ENCODE measurements around the gene MYADM.
"Not testable (repeated sequence)": the region's sequence is repeated elsewhere in the genome, so short reads cannot be mapped to it uniquely, and the experiment has no call there.

MYADM gene

DNA sequence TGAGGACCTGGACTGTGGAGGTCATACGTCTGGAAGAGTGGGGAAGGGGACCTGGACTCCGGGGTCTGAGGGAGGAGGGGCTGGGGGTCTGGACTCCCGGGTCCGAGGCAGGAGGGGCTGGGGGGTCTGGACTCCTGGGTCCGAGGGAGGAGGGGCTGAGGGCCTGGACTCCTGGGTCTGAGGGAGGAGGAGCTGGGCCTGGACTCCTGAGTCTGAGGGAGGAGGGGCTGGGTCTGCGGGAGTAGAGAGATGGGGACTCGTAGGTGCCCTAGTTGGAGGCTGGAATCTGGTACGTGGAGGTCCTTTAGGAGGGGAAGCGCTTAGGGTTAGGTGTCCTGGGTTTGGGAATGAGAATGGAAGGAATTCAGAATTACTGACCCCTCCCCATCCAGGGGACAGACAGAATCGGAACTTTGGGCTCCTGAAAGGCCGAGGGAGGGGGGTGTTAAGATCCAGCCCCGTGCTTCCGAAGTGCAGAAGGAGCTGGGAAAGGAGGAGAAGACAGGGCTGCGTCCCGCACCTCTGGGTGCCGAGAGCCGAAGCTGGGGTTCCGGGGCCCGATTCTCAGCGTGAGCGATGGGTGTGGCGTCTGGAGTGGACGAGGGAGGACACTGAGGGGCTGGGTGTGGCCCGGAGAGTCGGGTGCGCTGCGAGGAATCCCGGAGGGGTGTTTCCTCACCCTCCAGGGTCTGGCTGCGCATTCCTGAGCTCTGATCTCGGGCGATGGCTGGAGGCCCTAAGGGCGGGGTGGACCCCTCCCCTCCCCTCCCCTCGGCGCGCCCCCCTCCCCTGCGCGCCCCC is 608 bp downstream of the MYADM start:
- peak in 1 of 3 donors; percentile 32 for DNase-seq
- peaks cover 5 to 52% (median 45%) of the 10 kb centered on the region in 4 experiments for H3K4me1 ChIP-seq (ENCODE audit: control extremely low read depth in 1 of 4, control insufficient read depth in 4 of 4, insufficient read depth in 4 of 4, low read length in 3 of 4)
- 0% methylated on average over 19 of the region's 37 CpGs for WGBS (ENCODE audit: insufficient coverage)

GRCh38 chr19:53868892-53869804 is 1.5 kb downstream of the MYADM start:
- DNase-seq, result peak; percentile 90 to 97 (median 94)

More for the DNA sequence above, 608 bp downstream of the MYADM start:
- H3K9me3 ChIP-seq (ENCODE audit: control extremely low read depth in 1 of 5, control insufficient read depth in 4 of 5, insufficient read depth in 2 of 5, low read depth in 1 of 5, low read length in 4 of 5), result no peaks in the 10 kb centered on the region
- ChIA-PET POLR2A (interaction anchor here (1.1 to 2.4 kb wide), 6 partner anchors 8 to 25 kb away, joined by 3 to 13 read pairs (median 5); no protein-coding TSS in a partner anchor), CTCF (interaction anchor here (1.0 to 2.5 kb wide), 3 partner anchors 14 to 27 kb away, joined by 3 to 12 read pairs (median 3); no protein-coding TSS in a partner anchor)
- no peaks in the 10 kb centered on the region for H3K27me3 ChIP-seq (replicated peaks in 2 of 5; ENCODE audit: control insufficient read depth in 4 of 5, insufficient read depth in 5 of 5, low read length in 4 of 5)
- H3K36me3 ChIP-seq (ENCODE audit: control insufficient read depth in 4 of 4, insufficient read depth in 4 of 4, low read length in 3 of 4), result peaks cover 0 to 18% (median 3%) of the 10 kb centered on the region in 4 experiments
- peak overlapping the region; percentile 75 to 100 (median 96) for H3K4me3 ChIP-seq (ENCODE audit: control insufficient read depth in 1 of 7, extremely low read depth in 1 of 7, insufficient read depth in 4 of 7, low read depth in 2 of 7, low read length in 6 of 7)
- peak overlapping the region; percentile 96 to 99 for H3K27ac ChIP-seq (ENCODE audit: insufficient read depth in 1 of 2, low read depth in 1 of 2, low read length in 2 of 2, poor library complexity in 1 of 2, severe bottlenecking in 2 of 2)

DNA sequence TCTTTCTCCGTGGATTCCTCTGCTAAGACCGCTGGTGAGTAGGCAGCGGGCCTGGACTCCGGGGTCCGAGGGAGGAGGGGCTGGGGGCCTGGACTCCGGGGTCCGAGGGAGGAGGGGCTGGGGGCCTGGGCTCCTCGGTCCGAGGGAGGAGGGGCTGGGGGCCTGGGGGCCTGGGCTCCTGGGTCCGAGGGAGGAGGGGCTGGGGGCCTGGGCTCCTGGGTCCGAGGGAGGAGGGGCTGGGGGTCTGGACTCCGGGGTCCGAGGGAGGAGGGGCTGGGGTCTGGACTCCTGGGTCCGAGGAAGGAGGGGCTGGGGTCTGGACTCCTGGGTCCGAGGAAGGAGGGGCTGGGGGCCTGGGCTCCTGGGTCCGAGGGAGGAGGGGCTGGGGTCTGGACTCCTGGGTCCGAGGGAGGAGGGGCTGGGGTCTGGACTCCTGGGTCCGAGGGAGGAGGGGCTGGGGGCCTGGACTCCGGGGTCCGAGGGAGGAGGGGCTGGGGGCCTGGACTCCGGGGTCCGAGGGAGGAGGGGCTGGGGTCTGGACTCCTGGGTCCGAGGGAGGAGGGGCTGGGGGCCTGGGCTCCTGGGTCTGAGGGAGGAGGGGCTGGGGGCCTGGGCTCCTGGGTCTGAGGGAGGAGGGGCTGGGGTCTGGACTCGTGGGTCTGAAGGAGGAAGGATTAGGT is 2.3 kb downstream of the MYADM start:
- Histone ChIP-seq H3K4me1 (ENCODE audit: control extremely low read depth in 1 of 4, control insufficient read depth in 4 of 4, insufficient read depth in 4 of 4, low read length in 3 of 4) (peaks cover 5 to 63% (median 51%) of the 10 kb centered on the region in 4 experiments), H3K27ac (ENCODE audit: insufficient read depth in 1 of 2, low read depth in 1 of 2, low read length in 2 of 2, poor library complexity in 1 of 2, severe bottlenecking in 2 of 2) (peak overlapping the region; percentile 96 to 99), H3K4me3 (ENCODE audit: control insufficient read depth in 1 of 7, extremely low read depth in 1 of 7, insufficient read depth in 4 of 7, low read depth in 2 of 7, low read length in 6 of 7) (peak overlapping the region; percentile 60 to 100 (median 96)), H3K36me3 (ENCODE audit: control insufficient read depth in 4 of 4, insufficient read depth in 4 of 4, low read length in 3 of 4) (peaks cover 5 to 34% (median 19%) of the 10 kb centered on the region in 4 experiments)
- peak in 1 of 3 donors; percentile 46 for DNase-seq
- ChIA-PET CTCF (interaction anchor here (0.8 to 1.8 kb wide), 4 partner anchors 12 to 62 kb away, joined by 3 to 8 read pairs (median 4); partner anchors contain the start of gene PRKCG), POLR2A (interaction anchor here (1.1 kb wide), 1 partner anchor 13 kb away, joined by 3 read pairs; no protein-coding TSS in a partner anchor)
- not testable (repeated sequence) for H3K27me3 ChIP-seq (replicated peaks in 2 of 5; ENCODE audit: control insufficient read depth in 4 of 5, insufficient read depth in 5 of 5, low read length in 4 of 5); H3K9me3 ChIP-seq (ENCODE audit: control extremely low read depth in 1 of 5, control insufficient read depth in 4 of 5, insufficient read depth in 2 of 5, low read depth in 1 of 5, low read length in 4 of 5)
- 0% methylated on average over 7 of the region's 24 CpGs for WGBS (ENCODE audit: insufficient coverage)

More at GRCh38 chr19:53868892-53869804, 1.5 kb downstream of the MYADM start:
- H3K27me3 ChIP-seq (replicated peaks in 2 of 5; ENCODE audit: control insufficient read depth in 4 of 5, insufficient read depth in 5 of 5, low read length in 4 of 5), result no peaks in the 10 kb centered on the region
- CTCF ChIA-PET, result interaction anchor here (0.7 to 1.1 kb wide), 3 partner anchors 14 to 28 kb away, joined by 3 read pairs; no protein-coding TSS in a partner anchor
- no peaks in the 10 kb centered on the region for H3K9me3 ChIP-seq (ENCODE audit: control extremely low read depth in 1 of 5, control insufficient read depth in 4 of 5, insufficient read depth in 2 of 5, low read depth in 1 of 5, low read length in 4 of 5)
- peak overlapping the region; percentile 75 to 100 (median 96) for H3K4me3 ChIP-seq (ENCODE audit: control insufficient read depth in 1 of 7, extremely low read depth in 1 of 7, insufficient read depth in 4 of 7, low read depth in 2 of 7, low read length in 6 of 7)
- WGBS (ENCODE audit: insufficient coverage), result 0% methylated on average over 61 of the region's 75 CpGs
- H3K27ac ChIP-seq (ENCODE audit: insufficient read depth in 1 of 2, low read depth in 1 of 2, low read length in 2 of 2, poor library complexity in 1 of 2, severe bottlenecking in 2 of 2), result peak overlapping the region; percentile 96 to 99
- H3K36me3 ChIP-seq (ENCODE audit: control insufficient read depth in 4 of 4, insufficient read depth in 4 of 4, low read length in 3 of 4), result peaks cover 5 to 26% (median 11%) of the 10 kb centered on the region in 4 experiments
- POLR2A ChIA-PET, result interaction anchor here (1.1 to 2.2 kb wide), 4 partner anchors 14 to 26 kb away, joined by 3 to 9 read pairs (median 4); no protein-coding TSS in a partner anchor
- peaks cover 5 to 56% (median 47%) of the 10 kb centered on the region in 4 experiments for H3K4me1 ChIP-seq (ENCODE audit: control extremely low read depth in 1 of 4, control insufficient read depth in 4 of 4, insufficient read depth in 4 of 4, low read length in 3 of 4)

GRCh38 chr19:53870485-53870844 is 2.8 kb downstream of the MYADM start:
- Histone ChIP-seq H3K4me1 (ENCODE audit: control extremely low read depth in 1 of 4, control insufficient read depth in 4 of 4, insufficient read depth in 4 of 4, low read length in 3 of 4) (peaks cover 4 to 59% (median 50%) of the 10 kb centered on the region in 4 experiments), H3K27me3 (replicated peaks in 2 of 5; ENCODE audit: control insufficient read depth in 4 of 5, insufficient read depth in 5 of 5, low read length in 4 of 5) (no peaks in the 10 kb centered on the region), H3K36me3 (ENCODE audit: control insufficient read depth in 4 of 4, insufficient read depth in 4 of 4, low read length in 3 of 4) (peaks cover 5 to 37% (median 20%) of the 10 kb centered on the region in 4 experiments), H3K27ac (ENCODE audit: insufficient read depth in 1 of 2, low read depth in 1 of 2, low read length in 2 of 2, poor library complexity in 1 of 2, severe bottlenecking in 2 of 2) (peak overlapping the region; percentile 40 to 99), H3K4me3 (ENCODE audit: control insufficient read depth in 1 of 7, extremely low read depth in 1 of 7, insufficient read depth in 4 of 7, low read depth in 2 of 7, low read length in 6 of 7) (peak overlapping the region in 6 of 7 experiments; percentile 40 to 84 (median 58)), H3K9me3 (ENCODE audit: control extremely low read depth in 1 of 5, control insufficient read depth in 4 of 5, insufficient read depth in 2 of 5, low read depth in 1 of 5, low read length in 4 of 5) (no peaks in the 10 kb centered on the region)
- peak; percentile 63 to 86 (median 82) for DNase-seq
- WGBS (ENCODE audit: insufficient coverage), result 0% methylated on average over 5 of the region's 5 CpGs
- ChIA-PET POLR2A (no interaction called here), CTCF (interaction anchor here (0.8 to 2.2 kb wide), 6 partner anchors 11 to 62 kb away, joined by 3 to 8 read pairs (median 4); partner anchors contain the start of gene PRKCG)

DNA sequence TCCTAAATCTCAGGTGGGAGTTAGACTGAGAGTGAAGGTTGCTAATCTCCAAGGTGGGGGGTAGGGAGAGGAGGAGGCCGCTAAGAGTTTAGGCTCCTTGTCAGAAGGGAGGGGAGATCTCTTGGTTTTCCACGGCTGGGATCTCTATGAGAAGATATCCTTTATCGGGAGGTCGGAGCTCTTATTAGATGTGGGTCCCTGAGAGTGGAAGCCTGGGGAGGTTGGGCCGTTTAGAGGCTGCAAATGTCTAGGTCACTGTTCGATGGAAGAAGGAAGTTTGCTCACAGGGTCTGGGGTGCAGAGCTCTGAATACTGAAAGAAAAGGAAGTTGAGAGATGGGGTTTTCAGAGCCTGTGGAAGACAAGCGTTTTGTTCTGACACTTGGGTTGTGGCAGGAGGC is 3.8 kb downstream of the MYADM start:
- Histone ChIP-seq H3K27ac (ENCODE audit: insufficient read depth in 1 of 2, low read depth in 1 of 2, low read length in 2 of 2, poor library complexity in 1 of 2, severe bottlenecking in 2 of 2) (peak overlapping the region; percentile 33 to 66), H3K36me3 (ENCODE audit: control insufficient read depth in 4 of 4, insufficient read depth in 4 of 4, low read length in 3 of 4) (peaks cover 5 to 44% (median 22%) of the 10 kb centered on the region in 4 experiments), H3K9me3 (ENCODE audit: control extremely low read depth in 1 of 5, control insufficient read depth in 4 of 5, insufficient read depth in 2 of 5, low read depth in 1 of 5, low read length in 4 of 5) (no peaks in the 10 kb centered on the region), H3K27me3 (replicated peaks in 2 of 5; ENCODE audit: control insufficient read depth in 4 of 5, insufficient read depth in 5 of 5, low read length in 4 of 5) (no peaks in the 10 kb centered on the region), H3K4me3 (ENCODE audit: control insufficient read depth in 1 of 7, extremely low read depth in 1 of 7, insufficient read depth in 4 of 7, low read depth in 2 of 7, low read length in 6 of 7) (peak overlapping the region in 6 of 7 experiments; percentile 21 to 70 (median 58)), H3K4me1 (ENCODE audit: control extremely low read depth in 1 of 4, control insufficient read depth in 4 of 4, insufficient read depth in 4 of 4, low read length in 3 of 4) (peaks cover 3 to 49% (median 40%) of the 10 kb centered on the region in 4 experiments)
- DNase-seq, result peak in 2 of 3 donors; percentile 70 to 71
- ChIA-PET POLR2A (no interaction called here), CTCF (interaction anchor here (0.7 to 2.2 kb wide), 6 partner anchors 10 to 63 kb away, joined by 3 to 8 read pairs (median 4); partner anchors contain the start of gene PRKCG)
- 6% methylated on average over 5 of the region's 7 CpGs for WGBS (ENCODE audit: insufficient coverage)

DNA sequence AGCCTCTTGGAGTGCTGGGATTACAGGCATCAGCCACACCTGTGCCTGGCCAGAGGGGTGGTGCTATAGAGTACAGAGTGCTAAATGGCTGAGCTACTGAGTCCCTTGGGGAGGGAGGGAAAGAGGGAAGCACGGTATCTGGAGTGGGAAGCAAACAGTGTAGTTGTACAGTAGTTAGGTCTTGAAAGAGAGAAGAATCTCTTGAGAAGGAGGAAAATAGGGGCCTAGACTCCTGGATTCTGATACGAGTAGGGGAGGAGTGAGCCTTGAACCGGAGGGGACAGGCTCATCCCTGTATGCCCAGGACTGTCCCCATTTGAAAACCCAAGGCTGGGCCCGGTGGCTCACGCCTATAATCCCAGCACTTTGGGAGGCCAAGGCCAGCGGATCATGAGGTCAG is 5.1 kb downstream of the MYADM start:
- ChIA-PET POLR2A (interaction anchor here (0.7 to 1.6 kb wide), 3 partner anchors 9 to 44 kb away, joined by 3 to 5 read pairs (median 4); partner anchors contain the start of gene PRKCG), CTCF (interaction anchor here (0.8 to 2.2 kb wide), 2 partner anchors 63 to 82 kb away, joined by 3 to 4 read pairs; no protein-coding TSS in a partner anchor)
- H3K9me3 ChIP-seq (ENCODE audit: control extremely low read depth in 1 of 5, control insufficient read depth in 4 of 5, insufficient read depth in 2 of 5, low read depth in 1 of 5, low read length in 4 of 5), result no peaks in the 10 kb centered on the region
- 95% methylated on average over 5 of the region's 6 CpGs for WGBS (ENCODE audit: insufficient coverage)
- no peak overlapping the region for H3K27ac ChIP-seq (ENCODE audit: insufficient read depth in 1 of 2, low read depth in 1 of 2, low read length in 2 of 2, poor library complexity in 1 of 2, severe bottlenecking in 2 of 2)
- no peaks in the 10 kb centered on the region for H3K27me3 ChIP-seq (replicated peaks in 2 of 5; ENCODE audit: control insufficient read depth in 4 of 5, insufficient read depth in 5 of 5, low read length in 4 of 5)
- peaks cover 5 to 50% (median 23%) of the 10 kb centered on the region in 4 experiments for H3K36me3 ChIP-seq (ENCODE audit: control insufficient read depth in 4 of 4, insufficient read depth in 4 of 4, low read length in 3 of 4)
- DNase-seq, result no peak
- peaks cover 3 to 42% (median 31%) of the 10 kb centered on the region in 4 experiments for H3K4me1 ChIP-seq (ENCODE audit: control extremely low read depth in 1 of 4, control insufficient read depth in 4 of 4, insufficient read depth in 4 of 4, low read length in 3 of 4)
- H3K4me3 ChIP-seq (ENCODE audit: control insufficient read depth in 1 of 7, extremely low read depth in 1 of 7, insufficient read depth in 4 of 7, low read depth in 2 of 7, low read length in 6 of 7), result no peak overlapping the region

All from common myeloid progenitor, CD34-positive (primary cell).